WTC11 (cell line): ENCODE data around the gene PSD4.

Experiments used
- CTCF ChIP-seq: fragments of 200-600 bp; IDR thresholded peaks from 2 replicates; pipeline ENCODE4 v1.8.0; 2022; ENCODE audit warnings: antibody characterized with exemption
- MAX ChIP-seq: sonication (generic); formaldehyde crosslinking; IDR thresholded peaks from 2 replicates; pipeline ENCODE4 v1.8.0; 2022; ENCODE audit warnings: mild to moderate bottlenecking, missing genetic modification reagents
- USF2 ChIP-seq: sonication (generic); formaldehyde crosslinking; IDR thresholded peaks from 2 replicates; pipeline ENCODE4 v1.8.1; 2023; ENCODE audit warnings: mild to moderate bottlenecking, missing genetic modification reagents, moderate library complexity
- ZNF138 ChIP-seq: sonication (generic); formaldehyde crosslinking; conservative IDR thresholded peaks from 2 replicates; pipeline ENCODE4 v1.8.1; 2022; ENCODE audit warnings: mild to moderate bottlenecking, moderate library complexity, missing genetic modification reagents

GRCh38 chr2:113242327-113242726 lies 68.6 kb downstream of the PSD4 start:
- TF ChIP-seq MAX (CRISPR knock-in tag) = no peak
- no peak for TF ChIP-seq ZNF138
- no peak for TF ChIP-seq USF2 (CRISPR knock-in tag)
- no peak for TF ChIP-seq CTCF
